GM12878 (cell line): ENCODE data around the gene CD58. TPM values are rescaled to one million over a fixed set of nuclear protein-coding genes. Genes with fewer than 3 reads are reported as not detected.

Experiments
- ATAC-seq: fragments of 200-7000 bp; cut with Tn5 transposase; 3 replicates; pipeline ENCODE4 v1.9.1; 2020; ENCODE audit warnings: mild to moderate bottlenecking, moderate library complexity
- BruUV-seq: library from RNA; stranded (reverse); fragments of 400-500 nt; replicated peaks from 2 replicates; lab custom pipeline; 2021; lab: Mats Ljungman, UMichigan
- CTCF ChIA-PET: fragments of 300-600 bp; sonication (Branson Sonifier 250); formaldehyde crosslinking; extraction: SDS; loops from one replicate; lab custom pipeline; 2021; ENCODE audit warnings: inconsistent platforms; lab: Yijun Ruan, JAX
- POLR2A ChIA-PET: fragments of 350-600 bp; formaldehyde crosslinking; extraction: SDS; loops from one replicate; lab custom pipeline; 2021; ENCODE audit warnings: inconsistent platforms; lab: Charles Lee
- RAD21 ChIA-PET: fragments of 300-600 bp; sonication (Branson Sonifier 250); formaldehyde crosslinking; loops from one replicate; lab custom pipeline; 2023; ENCODE audit warnings: antibody characterized with exemption; ENCODE audit not compliant: unreplicated experiment; lab: Charles Lee
- SMC1A ChIA-PET: fragments of 300-600 bp; sonication (Branson Sonifier 250); formaldehyde crosslinking; loops from one replicate; lab custom pipeline; 2023; ENCODE audit not compliant: unreplicated experiment, uncharacterized antibody; lab: Charles Lee
- DNase-seq: peaks from one replicate; pipeline ENCODE4 v3.0.0-alpha.2; 2011; ENCODE audit warnings: low read depth, low spot score
- FAIRE-seq: peaks from 3 replicates; lab custom pipeline; 2011; peaks lifted over from hg19 to GRCh38; lab: Jason Lieb, UNC
- H2AFZ ChIP-seq: 2 replicates; pipeline ENCODE4 v1.6.0; 2011; ENCODE audit warnings: low read depth, low read length, control low read depth; ENCODE audit not compliant: control insufficient read depth
- H3K27ac ChIP-seq: 2 replicates; pipeline ENCODE4 v1.5.1; 2011; ENCODE audit warnings: control low read depth; ENCODE audit not compliant: control insufficient read depth, insufficient read depth
- H3K27me3 ChIP-seq, 2 experiments: replicated peaks in 1 of 2; 2 replicates each; pipeline versions ENCODE4 v1.6.0 to v1.6.1; 2011; ENCODE audit warnings: low read length in 1 of 2; ENCODE audit not compliant: control insufficient read depth in 2 of 2, insufficient read depth in 2 of 2
- H3K36me3 ChIP-seq, 2 experiments: 2 replicates each; pipeline ENCODE4 v1.5.1; 2011; ENCODE audit warnings: low read length in 1 of 2; ENCODE audit not compliant: control insufficient read depth in 2 of 2, insufficient read depth in 2 of 2
- H3K4me1 ChIP-seq: 2 replicates; pipeline ENCODE4 v1.6.1; 2011; ENCODE audit warnings: mild to moderate bottlenecking, low read length, moderate library complexity, mixed read lengths; ENCODE audit not compliant: control insufficient read depth, insufficient read depth
- H3K4me2 ChIP-seq: 2 replicates; pipeline ENCODE4 v1.6.0; 2011; ENCODE audit warnings: control low read depth; ENCODE audit not compliant: control insufficient read depth, insufficient read depth
- H3K4me3 ChIP-seq: fragments of 200-600 bp; sonication (generic); 2 replicates; pipeline ENCODE4 v1.5.1; 2016
- H3K79me2 ChIP-seq: 2 replicates; pipeline ENCODE4 v1.6.0; 2011; ENCODE audit warnings: low read length; ENCODE audit not compliant: control insufficient read depth, insufficient read depth
- H3K9ac ChIP-seq: 2 replicates; pipeline ENCODE4 v1.8.0; 2011; ENCODE audit warnings: low read length, control low read depth, mixed read lengths; ENCODE audit not compliant: control insufficient read depth, insufficient read depth
- H3K9me3 ChIP-seq: replicated peaks from 3 replicates; pipeline ENCODE4 v1.5.1; 2011; ENCODE audit warnings: mild to moderate bottlenecking, low read length; ENCODE audit not compliant: control insufficient read depth, insufficient read depth
- H4K20me1 ChIP-seq: 2 replicates; pipeline ENCODE4 v1.6.0; 2011; ENCODE audit not compliant: control insufficient read depth, insufficient read depth
- ATF2 ChIP-seq: IDR thresholded peaks from 2 replicates; pipeline ENCODE4 v1.6.1; 2012; ENCODE audit warnings: low read length, inconsistent platforms
- ATF3 ChIP-seq: IDR thresholded peaks from 2 replicates; pipeline ENCODE4 v1.6.1; 2011; ENCODE audit warnings: low read depth, mild to moderate bottlenecking, low read length, moderate library complexity, borderline replicate concordance; ENCODE audit errors: extremely low read depth
- GABPA ChIP-seq: IDR thresholded peaks from 2 replicates; pipeline ENCODE4 v1.6.1; 2014; ENCODE audit warnings: antibody characterized with exemption, low read depth, mild to moderate bottlenecking, inconsistent platforms
- NFIC ChIP-seq: IDR thresholded peaks from 2 replicates; pipeline ENCODE4 v1.6.1; 2012; ENCODE audit warnings: low read depth, mild to moderate bottlenecking, inconsistent platforms, low read length, moderate library complexity
- SMC3 ChIP-seq: IDR thresholded peaks from 2 replicates; pipeline ENCODE4 v1.6.1; 2011; ENCODE audit warnings: low read length, improper control_type of control experiment, borderline replicate concordance
- WGBS: methylation state at CpG from one replicate; pipeline ENCODE4 v1.1.6; 2016; ENCODE audit warnings: low lambda C conversion rate; ENCODE audit not compliant: insufficient replicate concordance, insufficient coverage; ENCODE audit errors: missing lambda C conversion rate; 5-methylcytosine and 5-hydroxymethylcytosine counted together
- in situ Hi-C: fragments of 300-500 bp; cut with MboI; formaldehyde crosslinking; loops from 9 replicates; pipeline ENCODE4 v1.14.3; 2018; ENCODE audit warnings: mixed read lengths
- intact Hi-C: fragments of 100-400 bp; cut with micrococcal nuclease; formaldehyde crosslinking; loops from one replicate; pipeline ENCODE4 v1.14.2; 2022; ENCODE audit not compliant: unreplicated experiment
- polyA plus RNA-seq, 11 experiments: library from polyadenylated mRNA; depleted of rRNA in 4 of 11; unstranded in 6 of 11; stranded (reverse) in 5 of 11; fragments of >200 nt; fragmentation: Nextera tagmentation in 4 of 11; fragmentation: Illumina TruSeq in 1 of 11; extraction: Ambion mirVana in 4 of 11; extraction: Trizol in 1 of 11; gene quantifications; 1 replicate in 1 of 11; 2 replicates in 10 of 11; pipeline versions ENCODE4 v1.2.1 to v1.2.3, GENCODE V29; 2011 to 2016; ENCODE audit warnings: inconsistent platforms in 2 of 11, missing spikeins in 2 of 11, low read depth in 1 of 11
- total RNA-seq, 4 experiments: library from RNA; depleted of rRNA in 3 of 4; stranded (reverse); fragments of >200 nt in 3 of 4; fragmentation: Illumina TruSeq in 1 of 4; extraction: Trizol in 1 of 4; gene quantifications; 2 replicates each; pipeline versions ENCODE4 v1.2.1 to v1.2.3, GENCODE V29; 2013 to 2021
- TF ChIP-seq, protein P1 (sequence below): IDR thresholded peaks from 2 replicates; pipeline ENCODE4 v1.6.1; 2012; ENCODE audit warnings: low read depth, low read length, improper control_type of control experiment
- TF ChIP-seq, protein P2 (sequence below): fragments of 450-650 bp; IDR thresholded peaks from 2 replicates; pipeline ENCODE4 v1.6.1; 2017; ENCODE audit warnings: mild to moderate bottlenecking
- TF ChIP-seq, protein P3 (sequence below): fragments of 450-650 bp; IDR thresholded peaks from 2 replicates; pipeline ENCODE4 v1.6.1; 2017; ENCODE audit warnings: antibody characterized with exemption, mild to moderate bottlenecking, moderate library complexity

CD58 gene
- total and polyA plus RNA-seq, 10 of the 15 experiments (the other 5 are each of a cell fraction or from before 2014, with no cell fraction given) = 70.4 to 252 (median 129) TPM

- FAIRE-seq = no peak
- TF ChIP-seq GABPA = 0 out of 2 replicates have a peak, but pooled peaks have one; percentile 10
- no peak for TF ChIP-seq ATF3
- TF ChIP-seq, all 136 proteins: peak for 1
- BruUV-seq = no TSS peak
- no peaks in the 10 kb centered on the region for H3K27me3 ChIP-seq
- H3K9me3 ChIP-seq = no peaks in the 10 kb centered on the region; the same call in 2 of the 3 replicates
- no peaks in the 10 kb centered on the region for H3K79me2 ChIP-seq
- H3K4me3 ChIP-seq = no peak overlapping the region
- in situ Hi-C loops (no loop called here), intact Hi-C loops (no loop called here)
- SMC1A ChIA-PET = interaction anchor here (0.5 to 1.9 kb wide), 2 partner anchors 22 to 409 kb away, joined by 3 to 4 read pairs; no protein-coding TSS in a partner anchor
- ATAC-seq (no peak), DNase-seq (no peak)
- CTCF ChIA-PET = no interaction called here
- H3K4me1 ChIP-seq = peaks cover 22% of the 10 kb centered on the region
- H3K9ac ChIP-seq = no peak overlapping the region
- POLR2A ChIA-PET = no interaction called here
- H2AFZ ChIP-seq = no peak overlapping the region
- no peak overlapping the region for H3K4me2 ChIP-seq
- no peak overlapping the region for H3K27ac ChIP-seq
- H3K36me3 ChIP-seq = peaks cover 0 to 27% of the 10 kb centered on the region in 2 experiments
- WGBS = 79% methylated on average over 3 of the region's 3 CpGs
- RAD21 ChIA-PET = no interaction called here
- no peaks in the 10 kb centered on the region for H4K20me1 ChIP-seq
These were observed 49.6 kb downstream of the CD58 start for GRCh38 chr1:116521186-116521585.

DNA sequence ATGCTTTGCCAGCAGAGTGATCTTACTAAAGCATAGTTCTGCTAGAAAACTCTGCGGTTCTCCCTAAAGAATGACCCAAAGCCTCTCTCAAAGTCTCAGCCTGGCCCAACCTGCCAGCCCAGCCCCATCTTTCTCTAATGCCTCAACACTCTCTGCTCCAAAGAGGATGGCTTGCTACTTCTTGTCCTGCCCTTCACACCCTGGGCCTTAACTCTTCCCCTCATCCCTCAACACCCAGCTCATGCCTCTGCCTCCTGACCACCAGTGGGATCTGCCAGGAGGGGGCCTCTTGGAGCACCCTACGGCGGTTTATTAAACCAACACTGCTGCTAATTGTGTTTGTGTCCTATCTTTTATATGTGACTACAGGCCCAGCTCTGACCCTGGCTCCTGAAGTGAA is 52.4 kb downstream of the CD58 start:
- ChIA-PET SMC1A (interaction anchor here (0.6 to 5.9 kb wide), 4 partner anchors 11 to 27 kb away, joined by 3 to 67 read pairs (median 4); no protein-coding TSS in a partner anchor), CTCF (interaction anchor here (0.5 kb wide), 1 partner anchor 19 kb away, joined by 3 read pairs; no protein-coding TSS in a partner anchor), RAD21 (no interaction called here), POLR2A (no interaction called here)
- BruUV-seq = no TSS peak
- no peak overlapping the region for H3K4me2 ChIP-seq
- FAIRE-seq = no peak
- no peak overlapping the region for H2AFZ ChIP-seq
- no peaks in the 10 kb centered on the region; the same call in 2 of the 3 replicates for H3K9me3 ChIP-seq
- H3K4me3 ChIP-seq = no peak overlapping the region
- no peak for ATAC-seq
- peaks cover 4 to 32% of the 10 kb centered on the region in 2 experiments for H3K36me3 ChIP-seq
- H4K20me1 ChIP-seq = no peaks in the 10 kb centered on the region
- H3K4me1 ChIP-seq = peaks cover 43% of the 10 kb centered on the region
- H3K79me2 ChIP-seq = no peaks in the 10 kb centered on the region; the same call in 1 of the 2 replicates
- no peak overlapping the region for H3K9ac ChIP-seq
- H3K27me3 ChIP-seq = no peaks in the 10 kb centered on the region
- no peak for DNase-seq
- in situ Hi-C loops (no loop called here), intact Hi-C loops (no loop called here)
- WGBS = 100% methylated on average over 3 of the region's 3 CpGs
- no peak overlapping the region for H3K27ac ChIP-seq
- TF ChIP-seq, protein P1, sequence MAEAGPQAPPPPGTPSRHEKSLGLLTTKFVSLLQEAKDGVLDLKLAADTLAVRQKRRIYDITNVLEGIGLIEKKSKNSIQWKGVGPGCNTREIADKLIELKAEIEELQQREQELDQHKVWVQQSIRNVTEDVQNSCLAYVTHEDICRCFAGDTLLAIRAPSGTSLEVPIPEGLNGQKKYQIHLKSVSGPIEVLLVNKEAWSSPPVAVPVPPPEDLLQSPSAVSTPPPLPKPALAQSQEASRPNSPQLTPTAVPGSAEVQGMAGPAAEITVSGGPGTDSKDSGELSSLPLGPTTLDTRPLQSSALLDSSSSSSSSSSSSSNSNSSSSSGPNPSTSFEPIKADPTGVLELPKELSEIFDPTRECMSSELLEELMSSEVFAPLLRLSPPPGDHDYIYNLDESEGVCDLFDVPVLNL = no peak
- TF ChIP-seq, protein P2, sequence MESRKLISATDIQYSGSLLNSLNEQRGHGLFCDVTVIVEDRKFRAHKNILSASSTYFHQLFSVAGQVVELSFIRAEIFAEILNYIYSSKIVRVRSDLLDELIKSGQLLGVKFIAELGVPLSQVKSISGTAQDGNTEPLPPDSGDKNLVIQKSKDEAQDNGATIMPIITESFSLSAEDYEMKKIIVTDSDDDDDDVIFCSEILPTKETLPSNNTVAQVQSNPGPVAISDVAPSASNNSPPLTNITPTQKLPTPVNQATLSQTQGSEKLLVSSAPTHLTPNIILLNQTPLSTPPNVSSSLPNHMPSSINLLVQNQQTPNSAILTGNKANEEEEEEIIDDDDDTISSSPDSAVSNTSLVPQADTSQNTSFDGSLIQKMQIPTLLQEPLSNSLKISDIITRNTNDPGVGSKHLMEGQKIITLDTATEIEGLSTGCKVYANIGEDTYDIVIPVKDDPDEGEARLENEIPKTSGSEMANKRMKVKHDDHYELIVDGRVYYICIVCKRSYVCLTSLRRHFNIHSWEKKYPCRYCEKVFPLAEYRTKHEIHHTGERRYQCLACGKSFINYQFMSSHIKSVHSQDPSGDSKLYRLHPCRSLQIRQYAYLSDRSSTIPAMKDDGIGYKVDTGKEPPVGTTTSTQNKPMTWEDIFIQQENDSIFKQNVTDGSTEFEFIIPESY = no peak
- TF ChIP-seq, protein P3, sequence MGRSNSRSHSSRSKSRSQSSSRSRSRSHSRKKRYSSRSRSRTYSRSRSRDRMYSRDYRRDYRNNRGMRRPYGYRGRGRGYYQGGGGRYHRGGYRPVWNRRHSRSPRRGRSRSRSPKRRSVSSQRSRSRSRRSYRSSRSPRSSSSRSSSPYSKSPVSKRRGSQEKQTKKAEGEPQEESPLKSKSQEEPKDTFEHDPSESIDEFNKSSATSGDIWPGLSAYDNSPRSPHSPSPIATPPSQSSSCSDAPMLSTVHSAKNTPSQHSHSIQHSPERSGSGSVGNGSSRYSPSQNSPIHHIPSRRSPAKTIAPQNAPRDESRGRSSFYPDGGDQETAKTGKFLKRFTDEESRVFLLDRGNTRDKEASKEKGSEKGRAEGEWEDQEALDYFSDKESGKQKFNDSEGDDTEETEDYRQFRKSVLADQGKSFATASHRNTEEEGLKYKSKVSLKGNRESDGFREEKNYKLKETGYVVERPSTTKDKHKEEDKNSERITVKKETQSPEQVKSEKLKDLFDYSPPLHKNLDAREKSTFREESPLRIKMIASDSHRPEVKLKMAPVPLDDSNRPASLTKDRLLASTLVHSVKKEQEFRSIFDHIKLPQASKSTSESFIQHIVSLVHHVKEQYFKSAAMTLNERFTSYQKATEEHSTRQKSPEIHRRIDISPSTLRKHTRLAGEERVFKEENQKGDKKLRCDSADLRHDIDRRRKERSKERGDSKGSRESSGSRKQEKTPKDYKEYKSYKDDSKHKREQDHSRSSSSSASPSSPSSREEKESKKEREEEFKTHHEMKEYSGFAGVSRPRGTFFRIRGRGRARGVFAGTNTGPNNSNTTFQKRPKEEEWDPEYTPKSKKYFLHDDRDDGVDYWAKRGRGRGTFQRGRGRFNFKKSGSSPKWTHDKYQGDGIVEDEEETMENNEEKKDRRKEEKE = no peak
- no peak for TF ChIP-seq ATF2
- TF ChIP-seq SMC3 = no peak
- no peak for TF ChIP-seq NFIC
